H9 (cell line): ENCODE measurements around the gene LRCH4. TPM values are rescaled to one million over a fixed set of nuclear protein-coding genes. Genes with fewer than 3 reads are reported as not detected.

ENCODE experiments used
- DNase-seq: peaks from one replicate; pipeline ENCODE4 v3.0.0-alpha.2; 2017
- H2AFZ ChIP-seq: one replicate; pipeline ENCODE4 v1.6.1; 2013; ENCODE audit warnings: mild to moderate bottlenecking, low read length, control low read depth, moderate library complexity
- H2AK5ac ChIP-seq: 2 replicates; pipeline ENCODE4 v1.6.1; 2013; ENCODE audit warnings: low read length, control low read depth, mixed read lengths; ENCODE audit not compliant: insufficient read length
- H2BK120ac ChIP-seq: one replicate; pipeline ENCODE4 v1.6.1; 2013; ENCODE audit warnings: low read depth, mild to moderate bottlenecking, low read length, control low read depth, inconsistent platforms; ENCODE audit not compliant: poor library complexity, severe bottlenecking
- H2BK12ac ChIP-seq: 2 replicates; pipeline ENCODE4 v1.6.1; 2013; ENCODE audit warnings: low read length, control low read depth, mixed read lengths, low read depth; ENCODE audit not compliant: insufficient read length
- H2BK15ac ChIP-seq: 2 replicates; pipeline ENCODE4 v1.6.1; 2013; ENCODE audit warnings: low read depth, low read length, control low read depth
- H2BK20ac ChIP-seq: one replicate; pipeline ENCODE4 v1.6.1; 2013; ENCODE audit warnings: low read depth, mild to moderate bottlenecking, low read length, control low read depth, inconsistent platforms; ENCODE audit not compliant: poor library complexity, severe bottlenecking
- H2BK5ac ChIP-seq: 2 replicates; pipeline ENCODE4 v1.6.1; 2013; ENCODE audit warnings: low read length, control low read depth, mixed read lengths; ENCODE audit not compliant: insufficient read length
- H3K14ac ChIP-seq: 2 replicates; pipeline ENCODE4 v1.6.1; 2013; ENCODE audit warnings: low read length, control low read depth; ENCODE audit not compliant: insufficient read depth
- H3K18ac ChIP-seq: 2 replicates; pipeline ENCODE4 v1.6.1; 2013; ENCODE audit warnings: low read depth, mild to moderate bottlenecking, mixed read lengths, low read length, control low read depth; ENCODE audit not compliant: insufficient read length
- H3K23ac ChIP-seq: 2 replicates; pipeline ENCODE4 v1.6.1; 2013; ENCODE audit warnings: low read length, control low read depth, mixed read lengths, low read depth; ENCODE audit not compliant: insufficient read length
- H3K23me2 ChIP-seq: 2 replicates; pipeline ENCODE4 v1.6.1; 2013; ENCODE audit warnings: low read depth, mild to moderate bottlenecking, mixed read lengths, low read length, control low read depth; ENCODE audit not compliant: insufficient read length, poor library complexity, severe bottlenecking
- H3K27ac ChIP-seq: 2 replicates; pipeline ENCODE4 v1.5.1; 2013; ENCODE audit warnings: low read length, control low read depth, mixed read lengths, low read depth; ENCODE audit not compliant: insufficient read length
- H3K27me3 ChIP-seq: 2 replicates; pipeline ENCODE4 v1.6.1; 2013; ENCODE audit warnings: low read length, control low read depth, inconsistent platforms; ENCODE audit not compliant: insufficient read depth
- H3K4ac ChIP-seq: 2 replicates; pipeline ENCODE4 v1.6.1; 2013; ENCODE audit warnings: low read depth, mild to moderate bottlenecking, control low read depth, inconsistent platforms, low read length, moderate library complexity
- H3K4me1 ChIP-seq: 2 replicates; pipeline ENCODE4 v1.6.1; 2013; ENCODE audit warnings: low read length, control low read depth, inconsistent platforms; ENCODE audit not compliant: insufficient read depth
- H3K4me2 ChIP-seq: 2 replicates; pipeline ENCODE4 v1.6.1; 2013; ENCODE audit warnings: low read length, control low read depth, mixed read lengths; ENCODE audit not compliant: insufficient read length, insufficient read depth
- H3K56ac ChIP-seq: 2 replicates; pipeline ENCODE4 v1.6.1; 2013; ENCODE audit warnings: low read depth, mild to moderate bottlenecking, mixed read lengths, low read length, control low read depth; ENCODE audit not compliant: insufficient read length
- H3K79me1 ChIP-seq: 2 replicates; pipeline ENCODE4 v1.6.1; 2013; ENCODE audit warnings: low read depth, mild to moderate bottlenecking, moderate library complexity, low read length, control low read depth, inconsistent platforms; ENCODE audit not compliant: insufficient read depth, poor library complexity, severe bottlenecking
- H3K79me2 ChIP-seq: 2 replicates; pipeline ENCODE4 v1.6.1; 2013; ENCODE audit warnings: low read length, control low read depth, inconsistent platforms; ENCODE audit not compliant: insufficient read depth
- H3K9ac ChIP-seq: 2 replicates; pipeline ENCODE4 v1.6.1; 2013; ENCODE audit warnings: low read length, control low read depth, mixed read lengths; ENCODE audit not compliant: insufficient read length; ENCODE audit errors: extremely low read depth
- H3K9me3 ChIP-seq: one replicate; pipeline ENCODE4 v1.6.1; 2013; ENCODE audit warnings: low read depth, low read length, inconsistent platforms; ENCODE audit not compliant: control insufficient read depth
- H3T11ph ChIP-seq: one replicate; pipeline ENCODE4 v1.6.1; 2013; ENCODE audit warnings: mild to moderate bottlenecking, low read length, control low read depth, inconsistent platforms
- H4K20me1 ChIP-seq: one replicate; pipeline ENCODE4 v1.6.1; 2013; ENCODE audit not compliant: control insufficient read depth, insufficient read length, insufficient read depth
- H4K5ac ChIP-seq: 2 replicates; pipeline ENCODE4 v1.6.1; 2013; ENCODE audit warnings: low read depth, mild to moderate bottlenecking, mixed read lengths, low read length, control low read depth; ENCODE audit not compliant: insufficient read length
- H4K8ac ChIP-seq: replicated peaks from 2 replicates; pipeline ENCODE4 v1.6.1; 2013; ENCODE audit warnings: low read length, control low read depth, mixed read lengths, low read depth; ENCODE audit not compliant: insufficient read length
- H4K91ac ChIP-seq: 2 replicates; pipeline ENCODE4 v1.6.1; 2013; ENCODE audit warnings: low read depth, mild to moderate bottlenecking, moderate library complexity, mixed read lengths, low read length, control low read depth; ENCODE audit not compliant: insufficient read length
- H3K27ac Mint-ChIP-seq, 3 experiments: 2 replicates in 2 of 3; 3 replicates in 1 of 3; pipeline ENCODE4 v1.8.0; 2020 to 2021; ENCODE audit warnings: mixed read lengths in 3 of 3, mild to moderate bottlenecking in 1 of 3, moderate library complexity in 1 of 3
- H3K27me3 Mint-ChIP-seq: 2 replicates; pipeline ENCODE4 v1.8.0; 2021; ENCODE audit warnings: low read depth, mild to moderate bottlenecking, moderate library complexity, mixed read lengths
- H3K36me3 Mint-ChIP-seq, 3 experiments: 2 replicates in 2 of 3; 3 replicates in 1 of 3; pipeline ENCODE4 v1.8.0; 2020 to 2021; ENCODE audit warnings: low read depth in 3 of 3, mixed read lengths in 3 of 3; ENCODE audit not compliant: insufficient read depth in 1 of 3
- H3K4me1 Mint-ChIP-seq, 2 experiments: 2 replicates each; pipeline ENCODE4 v1.8.0; 2020; ENCODE audit warnings: mixed read lengths in 2 of 2
- H3K4me3 Mint-ChIP-seq, 2 experiments: 2 replicates in 1 of 2; 3 replicates in 1 of 2; pipeline ENCODE4 v1.8.0; 2020 to 2021; ENCODE audit warnings: mild to moderate bottlenecking in 2 of 2, mixed read lengths in 2 of 2, moderate library complexity in 1 of 2
- H3K9me3 Mint-ChIP-seq, 2 experiments: 2 replicates in 1 of 2; 3 replicates in 1 of 2; pipeline ENCODE4 v1.8.0; 2020; ENCODE audit warnings: mild to moderate bottlenecking in 2 of 2, mixed read lengths in 2 of 2, moderate library complexity in 1 of 2
- CTCF ChIP-seq: fragments of 200-600 bp; sonication (generic); conservative IDR thresholded peaks from 3 replicates; pipeline ENCODE4 v1.8.0; 2021; ENCODE audit warnings: antibody characterized with exemption, mild to moderate bottlenecking
- WGBS: extraction: QIAGEN DNeasy Blood & Tissue Kit; methylation state at CpG from one replicate; pipeline ENCODE4 v1.1.7; 2013; ENCODE audit warnings: missing lambda C conversion rate, low lambda C conversion rate, mixed read lengths; ENCODE audit not compliant: insufficient read length; ENCODE audit errors: extremely low coverage; 5-methylcytosine and 5-hydroxymethylcytosine counted together
- total RNA-seq: library from RNA; stranded (reverse); gene quantifications from 2 replicates; pipeline ENCODE4 v1.2.1, GENCODE V29; 2021

Gene LRCH4
- total RNA-seq, 1 experiment from 2014 or later, result 39.1 TPM

- Histone ChIP-seq H3K18ac (no peak overlapping the region), H3K9me3 (no peaks in the 10 kb centered on the region), H4K91ac (no peak overlapping the region), H4K20me1 (no peaks in the 10 kb centered on the region), H4K5ac (no peak overlapping the region), H3K4ac (no peak overlapping the region), H3T11ph (no peak overlapping the region), H3K14ac (no peak overlapping the region), H2BK5ac (no peak overlapping the region), H3K23ac (no peak overlapping the region), H2BK15ac (no peak overlapping the region), H3K79me1 (no peaks in the 10 kb centered on the region), H2BK120ac (no peak overlapping the region), H3K4me2 (no peak overlapping the region), H2AK5ac (no peak overlapping the region), H2BK12ac (no peak overlapping the region), H3K79me2 (no peaks in the 10 kb centered on the region), H2BK20ac (no peak overlapping the region), H3K9ac (no peak overlapping the region), H3K27ac (no peak overlapping the region), H3K4me1 (peaks cover 4% of the 10 kb centered on the region; the same call in 1 of the 2 replicates), H3K56ac (no peak overlapping the region), H3K27me3 (no peaks in the 10 kb centered on the region), H3K23me2 (no peaks in the 10 kb centered on the region), H4K8ac (no peak overlapping the region), H2AFZ (no peak overlapping the region)
- Mint-ChIP-seq H3K27me3 (no peaks in the 10 kb centered on the region), H3K9me3 (peaks cover 0 to 2% of the 10 kb centered on the region in 2 experiments; a peak in 1 of 5 replicates), H3K4me1 (peaks cover 13 to 18% of the 10 kb centered on the region in 2 experiments), H3K4me3 (no peak overlapping the region; a peak in 1 of 5 replicates), H3K36me3 (peaks cover 2 to 5% (median 4%) of the 10 kb centered on the region in 3 experiments; a peak in 3 of 7 replicates), H3K27ac (peak overlapping the region in 1 of 3 experiments; percentile 25; a peak in 1 of 7 replicates)
- peak; percentile 94 for TF ChIP-seq CTCF
- DNase-seq, result peak; percentile 87
- no CpG with 5 or more reads among the region's 12 CpGs for WGBS
These were observed 22.0 kb downstream of the LRCH4 start for GRCh38 chr7:100563809-100564400.
